Spleen (tissue), 11 donors: ENCODE data around the gene PLAAT4. TPM values are rescaled to one million over a fixed set of nuclear protein-coding genes. Genes with fewer than 3 reads are reported as not detected.

Experiments used
- DNase-seq: peaks from one replicate; pipeline ENCODE4 v3.0.0-alpha.2; 2020
- H3K27ac ChIP-seq, 8 donors: fragments of 200-600 bp; sonication (generic) in 7 of 8; 1 replicate in 4 of 8; 2 replicates in 4 of 8; pipeline versions ENCODE4 v1.5.0 to v1.8.0; 2016 to 2021; ENCODE audit warnings: inconsistent platforms in 4 of 8, mild to moderate bottlenecking in 4 of 8, moderate library complexity in 1 of 8
- H3K27me3 ChIP-seq, 7 donors: fragments of 200-600 bp; sonication (generic) in 6 of 7; replicated peaks in 1 of 7; 1 replicate in 4 of 7; 2 replicates in 3 of 7; pipeline versions ENCODE4 v1.5.0 to v1.8.0; 2016 to 2021; ENCODE audit warnings: inconsistent platforms in 3 of 7, mild to moderate bottlenecking in 1 of 7
- H3K36me3 ChIP-seq, 6 donors: fragments of 200-600 bp; sonication (generic) in 5 of 6; 1 replicate in 4 of 6; 2 replicates in 2 of 6; pipeline versions ENCODE4 v1.5.0 to v1.8.0; 2016 to 2021; ENCODE audit warnings: inconsistent platforms in 2 of 6
- H3K4me1 ChIP-seq, 6 donors: fragments of 200-600 bp; sonication (generic) in 5 of 6; 1 replicate in 3 of 6; 2 replicates in 3 of 6; pipeline versions ENCODE4 v1.5.0 to v1.8.0; 2016 to 2021; ENCODE audit warnings: inconsistent platforms in 3 of 6
- H3K4me3 ChIP-seq, 8 donors: fragments of 200-600 bp; sonication (generic) in 7 of 8; 1 replicate in 4 of 8; 2 replicates in 4 of 8; pipeline versions ENCODE4 v1.5.0 to v1.8.0; 2016 to 2021; ENCODE audit warnings: inconsistent platforms in 4 of 8, mild to moderate bottlenecking in 4 of 8, moderate library complexity in 2 of 8
- H3K9me3 ChIP-seq, 8 donors: fragments of 200-600 bp; sonication (generic) in 7 of 8; 1 replicate in 4 of 8; 2 replicates in 4 of 8; pipeline versions ENCODE4 v1.5.0 to v1.8.0; 2016 to 2021; ENCODE audit warnings: inconsistent platforms in 4 of 8
- POLR2A ChIP-seq, 3 donors: fragments of 450-650 bp; IDR thresholded peaks; one replicate each; pipeline ENCODE4 v1.5.1; 2017; ENCODE audit warnings: antibody characterized with exemption in 3 of 3, mild to moderate bottlenecking in 1 of 3
- POLR2AphosphoS5 ChIP-seq, 3 donors: sonication (generic); formaldehyde crosslinking; IDR thresholded peaks; one replicate each; pipeline ENCODE4 v1.5.1; 2017; ENCODE audit warnings: antibody characterized with exemption in 3 of 3
- WGBS, 5 donors: extraction: QIAGEN DNeasy Blood & Tissue Kit in 3 of 5; methylation state at CpG; one replicate each; pipeline versions ENCODE4 v1.1.5 to v1.1.7; 2013 to 2018; 5-methylcytosine and 5-hydroxymethylcytosine counted together
- intact Hi-C: fragments of 100-400 bp; cut with DNase I; formaldehyde crosslinking; loops from one replicate; pipeline ENCODE4 v1.15.0; 2023; ENCODE audit warnings: low total_unique reads
- polyA plus RNA-seq, 3 donors: library from polyadenylated mRNA; stranded (reverse); fragments of 200-250 nt; gene quantifications; one replicate each; pipeline ENCODE4 v1.2.1, GENCODE V29; 2013
- total RNA-seq, 7 donors: library from RNA; depleted of rRNA in 3 of 7; stranded (reverse); fragments of >200 nt in 3 of 7; fragmentation: NEBNext Ultra II Directional in 4 of 7; extraction: Animal tissue kit (Norgen Biotek cat#: 25700) in 4 of 7; gene quantifications; one replicate each; pipeline versions ENCODE4 v1.1.0 to v1.2.1, GENCODE V29; 2016 to 2021
- TF ChIP-seq, protein P1 (sequence below), 11 experiments: fragments of 200-600 bp in 7 of 11; fragments of 450-650 bp in 4 of 11; sonication (generic) in 4 of 11; IDR thresholded peaks in 8 of 11; conservative IDR thresholded peaks in 3 of 11; 1 replicate in 7 of 11; 2 replicates in 4 of 11; pipeline versions ENCODE4 v1.4.0 to v1.8.0; 2016 to 2021; ENCODE audit warnings: antibody characterized with exemption in 11 of 11, inconsistent platforms in 4 of 11, mild to moderate bottlenecking in 1 of 11
- donor health status: healthy with polysubstance abuse.
- donor health status: DM: no; HTN: no; CAD: no; lungs with moderate emphysema.
- donor health status: DM: no; HTN: no; CAD: no.
- donor health status: Bipolar disorder and iron deficiency.
- donor health status: healthy.
- donor health status: DM: no; HTN: no; CAD: no.
- donor health status: DM: yes; HTN: yes; CAD: no.

Gene PLAAT4
- total and polyA plus RNA-seq, 10 donors: 55.6 to 105 (median 68.1) TPM

DNA sequence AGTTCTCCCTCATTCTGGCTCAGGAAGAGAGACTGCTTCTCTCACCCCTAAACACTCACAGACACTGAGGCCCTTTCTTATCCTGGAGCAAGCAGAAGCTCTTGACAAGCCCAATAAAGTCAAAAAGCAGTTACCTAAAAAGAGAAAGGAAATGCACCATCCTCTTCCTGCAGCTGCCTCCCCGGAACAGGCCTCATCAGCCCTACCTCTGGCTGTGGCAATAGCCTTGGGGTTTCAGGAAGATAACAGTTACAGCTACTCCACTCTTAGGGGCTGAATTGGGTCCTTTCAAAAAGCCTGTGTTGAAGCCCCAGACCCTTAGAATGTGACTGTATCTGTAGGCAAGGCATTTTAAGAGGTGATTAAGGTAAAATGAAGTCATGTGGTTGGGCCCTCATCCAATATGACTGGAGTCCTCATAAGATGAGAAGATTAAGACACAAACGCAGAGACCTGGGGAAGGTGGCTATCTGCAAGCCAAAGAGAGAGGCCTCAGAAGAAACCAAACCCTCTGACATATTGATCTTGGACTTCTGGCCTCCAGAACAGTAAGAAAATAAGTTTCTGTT lies 34.3 kb upstream of the PLAAT4 start:
- 29 to 58% (median 47%) methylated on average over 2 of the region's 2 CpGs for WGBS, 5 donors

DNA sequence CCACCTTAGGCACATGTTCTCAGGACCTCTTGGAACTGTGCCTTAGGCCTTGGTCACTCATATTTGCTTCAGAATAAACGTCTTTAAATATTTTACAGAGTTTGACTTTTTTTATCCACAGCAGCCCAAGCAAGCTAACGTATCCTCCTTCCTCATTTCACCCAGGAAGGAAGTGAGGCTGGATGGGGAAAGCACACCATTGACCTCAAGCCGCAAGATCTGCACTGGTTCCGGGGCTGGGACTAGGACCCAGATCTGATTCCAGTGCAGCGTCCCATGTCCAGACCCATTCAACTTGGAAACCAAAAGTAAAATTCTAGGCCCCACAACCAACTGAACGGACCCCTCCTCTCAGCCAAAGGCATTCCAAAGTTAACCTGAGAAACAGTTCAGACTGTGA lies 33.1 kb upstream of the PLAAT4 start:
- Histone ChIP-seq H3K36me3 (no peaks in the 10 kb centered on the region), H3K9me3 (peaks cover 4 to 27% (median 20%) of the 10 kb centered on the region in 8 donors), H3K4me3 (peak overlapping the region in 1 of 8 donors; percentile 1), H3K27ac (peak overlapping the region in 6 of 8 donors; percentile 15 to 79 (median 58)), H3K27me3 (peaks cover 0 to 11% (median 0%) of the 10 kb centered on the region in 7 donors), H3K4me1 (peaks cover 4 to 67% (median 37%) of the 10 kb centered on the region in 6 donors)
- no peak for DNase-seq
- 42 to 74% (median 59%) methylated on average over 6 of the region's 6 CpGs for WGBS, 5 donors
- TF ChIP-seq POLR2A (IDR thresholded peaks at IDR 0.05) (no peak), POLR2AphosphoS5 (IDR thresholded peaks at IDR 0.05) (peak in 1 of 3 donors; percentile 29)
- TF ChIP-seq, protein P1, sequence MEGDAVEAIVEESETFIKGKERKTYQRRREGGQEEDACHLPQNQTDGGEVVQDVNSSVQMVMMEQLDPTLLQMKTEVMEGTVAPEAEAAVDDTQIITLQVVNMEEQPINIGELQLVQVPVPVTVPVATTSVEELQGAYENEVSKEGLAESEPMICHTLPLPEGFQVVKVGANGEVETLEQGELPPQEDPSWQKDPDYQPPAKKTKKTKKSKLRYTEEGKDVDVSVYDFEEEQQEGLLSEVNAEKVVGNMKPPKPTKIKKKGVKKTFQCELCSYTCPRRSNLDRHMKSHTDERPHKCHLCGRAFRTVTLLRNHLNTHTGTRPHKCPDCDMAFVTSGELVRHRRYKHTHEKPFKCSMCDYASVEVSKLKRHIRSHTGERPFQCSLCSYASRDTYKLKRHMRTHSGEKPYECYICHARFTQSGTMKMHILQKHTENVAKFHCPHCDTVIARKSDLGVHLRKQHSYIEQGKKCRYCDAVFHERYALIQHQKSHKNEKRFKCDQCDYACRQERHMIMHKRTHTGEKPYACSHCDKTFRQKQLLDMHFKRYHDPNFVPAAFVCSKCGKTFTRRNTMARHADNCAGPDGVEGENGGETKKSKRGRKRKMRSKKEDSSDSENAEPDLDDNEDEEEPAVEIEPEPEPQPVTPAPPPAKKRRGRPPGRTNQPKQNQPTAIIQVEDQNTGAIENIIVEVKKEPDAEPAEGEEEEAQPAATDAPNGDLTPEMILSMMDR (IDR thresholded peaks at IDR 0.05 in 8 of 11, conservative IDR thresholded peaks at IDR 0.05 in 3 of 11): no peak
- intact Hi-C loops: no loop called here

More for the DNA sequence above, 34.3 kb upstream of the PLAAT4 start:
- Histone ChIP-seq H3K36me3 (no peaks in the 10 kb centered on the region), H3K4me3 (no peak overlapping the region), H3K4me1 (peaks cover 4 to 55% (median 36%) of the 10 kb centered on the region in 6 donors), H3K9me3 (peaks cover 4 to 27% (median 20%) of the 10 kb centered on the region in 8 donors), H3K27me3 (peaks cover 0 to 11% (median 0%) of the 10 kb centered on the region in 7 donors), H3K27ac (peak overlapping the region in 6 of 8 donors; percentile 15 to 79 (median 55))
- no peak for DNase-seq
- TF ChIP-seq, protein P1 (IDR thresholded peaks at IDR 0.05 in 8 of 11, conservative IDR thresholded peaks at IDR 0.05 in 3 of 11): no peak
- TF ChIP-seq POLR2AphosphoS5 (IDR thresholded peaks at IDR 0.05) (no peak), POLR2A (IDR thresholded peaks at IDR 0.05) (no peak)
- intact Hi-C loops: no loop called here

DNA sequence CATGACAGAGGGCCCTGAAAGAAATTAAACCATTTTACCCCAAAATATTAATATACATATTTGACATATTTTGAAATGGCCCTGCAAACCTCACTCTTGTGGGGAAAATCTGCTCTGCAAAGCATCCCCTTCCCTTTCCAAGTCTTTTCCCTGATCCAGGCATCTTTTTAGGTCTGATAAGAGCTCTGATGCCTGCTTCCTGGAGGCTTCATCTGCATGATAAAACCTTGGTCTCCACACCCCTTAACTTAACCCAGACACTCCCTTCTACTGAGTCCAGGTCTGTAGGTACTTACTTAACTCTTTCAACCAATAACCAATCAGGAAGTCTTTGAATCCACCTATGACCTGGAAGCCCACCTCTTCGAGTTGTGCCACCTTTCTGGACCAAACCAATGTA lies 32.6 kb upstream of the PLAAT4 start:
- Histone ChIP-seq H3K27me3 (peaks cover 0 to 11% (median 0%) of the 10 kb centered on the region in 7 donors), H3K9me3 (peaks cover 4 to 22% (median 19%) of the 10 kb centered on the region in 8 donors), H3K4me3 (peak overlapping the region in 1 of 8 donors; percentile 1), H3K36me3 (no peaks in the 10 kb centered on the region), H3K4me1 (peaks cover 4 to 71% (median 39%) of the 10 kb centered on the region in 6 donors), H3K27ac (peak overlapping the region in 5 of 8 donors; percentile 43 to 79 (median 67))
- intact Hi-C loops: no loop called here
- no peak for DNase-seq
- 72 to 85% (median 77%) methylated on average over 1 of the region's 1 CpG for WGBS, 5 donors
- TF ChIP-seq, protein P1 (IDR thresholded peaks at IDR 0.05 in 8 of 11, conservative IDR thresholded peaks at IDR 0.05 in 3 of 11): no peak
- no peak for TF ChIP-seq POLR2A (IDR thresholded peaks at IDR 0.05)
- TF ChIP-seq POLR2AphosphoS5 (IDR thresholded peaks at IDR 0.05): no peak

DNA sequence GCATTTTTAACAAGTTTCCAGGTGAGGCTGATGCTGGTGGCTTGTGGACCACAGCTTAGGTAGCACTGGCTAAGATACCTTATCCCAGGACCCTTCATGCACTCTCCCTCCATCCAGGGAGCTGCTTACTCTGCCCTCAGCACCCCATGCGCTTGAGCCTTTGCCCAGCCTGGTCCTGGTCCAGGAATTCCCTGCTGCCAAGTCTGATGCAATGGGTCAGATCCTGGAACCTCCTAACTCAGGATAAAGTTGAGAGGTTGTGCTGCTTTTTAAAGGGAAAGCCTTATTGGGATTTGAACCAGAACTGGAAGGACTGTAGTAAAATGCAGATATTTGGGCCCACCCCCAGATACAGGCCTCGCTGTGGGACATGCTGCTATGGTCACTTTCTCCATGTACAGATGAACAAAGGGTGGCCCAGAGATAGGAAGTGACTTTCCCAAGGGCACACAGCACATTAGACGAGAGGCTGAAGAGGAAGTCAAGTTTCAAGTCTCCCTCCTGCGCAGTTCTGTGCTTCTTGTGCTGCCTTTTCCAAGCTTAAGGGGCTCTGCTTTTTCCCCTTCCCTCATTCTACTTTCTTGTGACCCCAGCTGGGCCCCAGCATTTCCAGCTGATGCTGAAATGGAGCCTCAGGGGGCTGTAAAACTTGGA lies 31.5 kb upstream of the PLAAT4 start:
- DNase-seq: no peak
- TF ChIP-seq POLR2AphosphoS5 (IDR thresholded peaks at IDR 0.05): no peak
- TF ChIP-seq, protein P1 (IDR thresholded peaks at IDR 0.05 in 8 of 11, conservative IDR thresholded peaks at IDR 0.05 in 3 of 11): no peak
- TF ChIP-seq POLR2A (IDR thresholded peaks at IDR 0.05): no peak
- Histone ChIP-seq H3K4me1 (peaks cover 4 to 71% (median 39%) of the 10 kb centered on the region in 6 donors), H3K36me3 (peaks cover 0 to 7% (median 0%) of the 10 kb centered on the region in 6 donors), H3K27me3 (peaks cover 0 to 11% (median 0%) of the 10 kb centered on the region in 7 donors), H3K4me3 (peak overlapping the region in 1 of 8 donors; percentile 14), H3K27ac (peak overlapping the region in 6 of 8 donors; percentile 8 to 79 (median 67)), H3K9me3 (peaks cover 3 to 12% (median 9%) of the 10 kb centered on the region in 8 donors)
- intact Hi-C loops: no loop called here
- 37 to 56% (median 48%) methylated on average over 4 of the region's 4 CpGs for WGBS, 5 donors
